ENCODE data around the gene YTHDC1.

Gene YTHDC1

GRCh38 chr4:68360231-68360968, 10.5 kb upstream of the YTHDC1 start:
- DNase-seq = no peak
- Histone ChIP-seq H3K4me3 (ENCODE audit: low read length) (no peak overlapping the region), H3F3A (ENCODE audit: insufficient read depth, low read length) (no peaks in the 10 kb centered on the region; the same call in 1 of the 2 replicates), H3K27me3 (replicated peaks; ENCODE audit: insufficient read depth, low read length) (no peaks in the 10 kb centered on the region), H3K9ac (ENCODE audit: low read length) (no peak overlapping the region), H4K20me1 (ENCODE audit: insufficient read depth, low read length) (no peaks in the 10 kb centered on the region), H2AFZ (ENCODE audit: low read length) (peak overlapping the region; percentile 64), H3K9me2 (replicated peaks; ENCODE audit: insufficient read depth, low read length) (no peaks in the 10 kb centered on the region), H3K4me2 (ENCODE audit: low read depth, low read length) (no peak overlapping the region), H3K36me3 (replicated peaks; ENCODE audit: insufficient read depth, low read length) (no peaks in the 10 kb centered on the region), H3K79me2 (ENCODE audit: low read length) (no peaks in the 10 kb centered on the region), H3K4me1 (ENCODE audit: low read length) (peaks cover 14% of the 10 kb centered on the region), H3K27ac (ENCODE audit: low read length) (no peak overlapping the region), H3K9me3 (replicated peaks; ENCODE audit: insufficient read depth, low read length) (no peaks in the 10 kb centered on the region)
- TF ChIP-seq CTCF (IDR thresholded peaks at IDR 0.05; ENCODE audit: low read length) (no peak), EZH2 (optimal IDR thresholded peaks at IDR 0.05; ENCODE audit: low read depth, low read length) (no peak), EZH2phosphoT487 (IDR thresholded peaks at IDR 0.05; ENCODE audit: low read length) (no peak)

- Histone ChIP-seq H4K20me1 (ENCODE audit: insufficient read depth, low read length) (no peaks in the 10 kb centered on the region), H3K36me3 (replicated peaks; ENCODE audit: insufficient read depth, low read length) (no peaks in the 10 kb centered on the region), H3K4me2 (ENCODE audit: low read depth, low read length) (peak overlapping the region; percentile 71), H3K9ac (ENCODE audit: low read length) (peak overlapping the region; percentile 32; the same call in 1 of the 2 replicates), H3K9me2 (replicated peaks; ENCODE audit: insufficient read depth, low read length) (no peaks in the 10 kb centered on the region), H3K9me3 (replicated peaks; ENCODE audit: insufficient read depth, low read length) (no peaks in the 10 kb centered on the region), H3F3A (ENCODE audit: insufficient read depth, low read length) (no peaks in the 10 kb centered on the region; the same call in 1 of the 2 replicates), H3K27me3 (replicated peaks; ENCODE audit: insufficient read depth, low read length) (no peaks in the 10 kb centered on the region), H3K79me2 (ENCODE audit: low read length) (no peaks in the 10 kb centered on the region), H2AFZ (ENCODE audit: low read length) (peak overlapping the region; percentile 64), H3K4me3 (ENCODE audit: low read length) (peak overlapping the region; percentile 41), H3K4me1 (ENCODE audit: low read length) (peaks cover 14% of the 10 kb centered on the region), H3K27ac (ENCODE audit: low read length) (peak overlapping the region; percentile 27; the same call in 1 of the 2 replicates)
- TF ChIP-seq EZH2 (optimal IDR thresholded peaks at IDR 0.05; ENCODE audit: low read depth, low read length) (no peak), CTCF (IDR thresholded peaks at IDR 0.05; ENCODE audit: low read length) (no peak), EZH2phosphoT487 (IDR thresholded peaks at IDR 0.05; ENCODE audit: low read length) (no peak)
- peak; percentile 80 for DNase-seq
Measured at GRCh38 chr4:68359508-68359907, 9.6 kb upstream of the YTHDC1 start.

DNA sequence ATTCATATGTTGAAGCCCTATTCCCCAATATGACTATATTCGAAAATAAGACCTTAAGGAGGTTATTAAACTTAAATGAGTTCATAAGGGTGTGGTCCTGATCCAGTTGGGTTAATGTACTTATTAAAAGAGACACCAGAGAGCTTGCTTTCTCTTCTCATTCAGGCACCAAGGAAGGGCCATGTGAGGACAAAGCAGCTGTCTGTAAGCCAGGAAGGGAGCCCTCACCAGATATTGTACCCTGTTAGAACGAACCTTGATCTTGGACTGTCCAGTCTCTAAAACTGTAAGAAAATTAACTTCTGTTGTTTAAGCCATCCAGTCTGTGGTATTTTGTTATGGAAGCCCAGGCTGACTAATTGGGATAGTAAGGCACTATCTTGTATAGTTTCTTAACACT, 9.1 kb upstream of the YTHDC1 start:
- Histone ChIP-seq H3K9ac (ENCODE audit: low read length) (peak overlapping the region; percentile 32; the same call in 1 of the 2 replicates), H4K20me1 (ENCODE audit: insufficient read depth, low read length) (no peaks in the 10 kb centered on the region), H3K27me3 (replicated peaks; ENCODE audit: insufficient read depth, low read length) (no peaks in the 10 kb centered on the region), H3K79me2 (ENCODE audit: low read length) (no peaks in the 10 kb centered on the region), H3K4me1 (ENCODE audit: low read length) (peaks cover 14% of the 10 kb centered on the region), H3K9me3 (replicated peaks; ENCODE audit: insufficient read depth, low read length) (no peaks in the 10 kb centered on the region), H3K9me2 (replicated peaks; ENCODE audit: insufficient read depth, low read length) (no peaks in the 10 kb centered on the region), H2AFZ (ENCODE audit: low read length) (peak overlapping the region; percentile 64), H3K4me2 (ENCODE audit: low read depth, low read length) (peak overlapping the region; percentile 71), H3K36me3 (replicated peaks; ENCODE audit: insufficient read depth, low read length) (no peaks in the 10 kb centered on the region), H3K4me3 (ENCODE audit: low read length) (peak overlapping the region; percentile 41), H3K27ac (ENCODE audit: low read length) (peak overlapping the region; percentile 27; the same call in 1 of the 2 replicates), H3F3A (ENCODE audit: insufficient read depth, low read length) (no peaks in the 10 kb centered on the region; the same call in 1 of the 2 replicates)
- DNase-seq = no peak
- TF ChIP-seq EZH2phosphoT487 (IDR thresholded peaks at IDR 0.05; ENCODE audit: low read length) (no peak), EZH2 (optimal IDR thresholded peaks at IDR 0.05; ENCODE audit: low read depth, low read length) (no peak), CTCF (IDR thresholded peaks at IDR 0.05; ENCODE audit: low read length) (no peak)

Data from MM.1S (cell line).